ENCODE measurements around the gene PAXX. TPM values are rescaled to one million over a fixed set of nuclear protein-coding genes. Genes with fewer than 3 reads are reported as not detected.
A peak's percentile ranks its signal among the peaks of the same experiment; 100 is the strongest.
"Not testable (repeated sequence)": the region's sequence is repeated elsewhere in the genome, so short reads cannot be mapped to it uniquely, and the experiment has no call there.

PAXX gene
- total and polyA plus RNA-seq, 2 donors, result 9.3 to 55.4 TPM

- H3K4me1 ChIP-seq (ENCODE audit: insufficient read depth), result no peaks in the 10 kb centered on the region
- H3K27ac ChIP-seq (ENCODE audit: low read depth), result no peak within 1 kb of the TSS
- no peak within 1 kb of the TSS for H3K4me3 ChIP-seq (ENCODE audit: low read depth, low read length)
- DNase-seq (ENCODE audit: extremely low spot score), result no peak
- 64% methylated on average over 16 of the region's 16 CpGs for WGBS
- H3K36me3 ChIP-seq (ENCODE audit: insufficient read depth), result no peaks in the 10 kb centered on the region
Observed at GRCh38 chr9:137031904-137032640, 39.9 kb downstream of the PAXX start, which contains the start of gene FUT7. FUT7 (minus strand) TSS chr9:137032088; CDS start chr9:137031991, 97 bp downstream.

GRCh38 chr9:137032858-137033257, 40.6 kb downstream of the PAXX start:
- WGBS, result 80% methylated on average over 10 of the region's 10 CpGs
- no peaks in the 10 kb centered on the region for H3K36me3 ChIP-seq (ENCODE audit: insufficient read depth)
- no peaks in the 10 kb centered on the region for H3K4me1 ChIP-seq (ENCODE audit: insufficient read depth)
- DNase-seq (ENCODE audit: extremely low spot score), result no peak
- H3K27ac ChIP-seq (ENCODE audit: low read depth), result no peak overlapping the region
- H3K4me3 ChIP-seq (ENCODE audit: low read depth, low read length), result no peak overlapping the region

- H3K27ac ChIP-seq (ENCODE audit: low read depth); H3K4me3 ChIP-seq (ENCODE audit: low read depth, low read length); DNase-seq (ENCODE audit: extremely low spot score); H3K4me1 ChIP-seq (ENCODE audit: insufficient read depth); H3K36me3 ChIP-seq (ENCODE audit: insufficient read depth): not testable (repeated sequence)
- WGBS, result 92% methylated on average over 5 of the region's 5 CpGs
Observed at GRCh38 chr9:137033481-137033880, 41.3 kb downstream of the PAXX start.

GRCh38 chr9:137034039-137034708, 42.0 kb downstream of the PAXX start:
- DNase-seq (ENCODE audit: extremely low spot score), result no peak
- H3K4me3 ChIP-seq (ENCODE audit: low read depth, low read length), result no peak overlapping the region
- WGBS, result 50% methylated on average over 15 of the region's 15 CpGs

GRCh38 chr9:137034709-137035506, 42.7 kb downstream of the PAXX start:
- WGBS, result 19% methylated on average over 24 of the region's 24 CpGs
- peak; percentile 61 for DNase-seq (ENCODE audit: extremely low spot score)
- no peaks in the 10 kb centered on the region for H3K36me3 ChIP-seq (ENCODE audit: insufficient read depth)
- no peaks in the 10 kb centered on the region for H3K4me1 ChIP-seq (ENCODE audit: insufficient read depth)
- H3K4me3 ChIP-seq (ENCODE audit: low read depth, low read length), result no peak overlapping the region
- no peak overlapping the region for H3K27ac ChIP-seq (ENCODE audit: low read depth)

More at GRCh38 chr9:137034039-137034708, 42.0 kb downstream of the PAXX start:
- Histone ChIP-seq H3K36me3 (ENCODE audit: insufficient read depth) (no peaks in the 10 kb centered on the region), H3K4me1 (ENCODE audit: insufficient read depth) (no peaks in the 10 kb centered on the region), H3K27ac (ENCODE audit: low read depth) (no peak overlapping the region)

DNA sequence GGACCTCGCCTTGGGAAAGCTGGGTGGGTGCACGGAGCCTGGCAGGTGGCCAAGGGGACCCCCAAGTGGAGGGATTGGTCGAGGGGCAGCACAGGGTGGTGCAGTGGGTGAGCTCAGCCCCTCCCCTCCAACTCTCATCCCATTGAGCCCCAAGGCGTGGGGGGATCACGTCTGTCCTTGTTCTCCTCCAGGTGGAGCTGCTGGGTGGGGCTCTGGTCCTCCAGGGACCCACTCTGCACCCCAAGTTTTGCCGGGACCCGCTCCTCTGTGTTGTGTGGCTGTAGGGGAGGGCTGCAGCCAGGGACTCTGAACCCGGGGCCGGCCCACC, 43.2 kb downstream of the PAXX start:
- H3K36me3 ChIP-seq (ENCODE audit: insufficient read depth), result no peaks in the 10 kb centered on the region
- 25% methylated on average over 9 of the region's 9 CpGs for WGBS
- H3K4me1 ChIP-seq (ENCODE audit: insufficient read depth), result no peaks in the 10 kb centered on the region
- DNase-seq (ENCODE audit: extremely low spot score), result no peak
- no peak overlapping the region for H3K4me3 ChIP-seq (ENCODE audit: low read depth, low read length)
- no peak overlapping the region for H3K27ac ChIP-seq (ENCODE audit: low read depth)

GRCh38 chr9:137035937-137036336, 43.7 kb downstream of the PAXX start:
- WGBS, result 75% methylated on average over 8 of the region's 8 CpGs
- Histone ChIP-seq H3K27ac (ENCODE audit: low read depth) (no peak overlapping the region), H3K36me3 (ENCODE audit: insufficient read depth) (no peaks in the 10 kb centered on the region), H3K4me1 (ENCODE audit: insufficient read depth) (no peaks in the 10 kb centered on the region), H3K4me3 (ENCODE audit: low read depth, low read length) (no peak overlapping the region)
- DNase-seq (ENCODE audit: extremely low spot score), result no peak

DNA sequence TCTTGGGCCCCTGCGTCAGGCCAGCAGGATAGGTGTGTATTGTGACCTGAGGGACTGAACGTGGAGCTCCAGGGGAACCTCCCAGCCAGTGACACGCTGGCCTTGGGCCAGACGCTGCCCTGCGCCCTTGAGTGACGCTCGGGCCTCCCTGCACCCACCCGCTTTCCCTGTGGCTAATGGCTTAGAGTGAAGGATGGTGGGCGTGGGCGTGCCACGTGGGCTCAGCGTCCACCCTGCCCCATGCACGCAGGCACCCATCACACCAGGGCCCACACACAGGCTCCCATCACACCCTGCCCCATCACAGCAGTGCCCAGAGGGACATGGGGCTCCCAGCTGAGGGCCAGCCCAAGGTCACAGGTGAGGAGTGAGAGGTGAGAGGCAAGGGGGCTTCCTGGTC, 44.8 kb downstream of the PAXX start:
- no peak overlapping the region for H3K4me3 ChIP-seq (ENCODE audit: low read depth, low read length)
- no peaks in the 10 kb centered on the region for H3K36me3 ChIP-seq (ENCODE audit: insufficient read depth)
- no peak for DNase-seq (ENCODE audit: extremely low spot score)
- no peak overlapping the region for H3K27ac ChIP-seq (ENCODE audit: low read depth)
- 77% methylated on average over 13 of the region's 13 CpGs for WGBS
- H3K4me1 ChIP-seq (ENCODE audit: insufficient read depth), result no peaks in the 10 kb centered on the region

GRCh38 chr9:137037483-137037882, 45.3 kb downstream of the PAXX start:
- 88% methylated on average over 10 of the region's 10 CpGs for WGBS
- no peaks in the 10 kb centered on the region for H3K36me3 ChIP-seq (ENCODE audit: insufficient read depth)
- H3K4me3 ChIP-seq (ENCODE audit: low read depth, low read length), result no peak overlapping the region
- DNase-seq (ENCODE audit: extremely low spot score), result no peak
- H3K27ac ChIP-seq (ENCODE audit: low read depth), result no peak overlapping the region
- H3K4me1 ChIP-seq (ENCODE audit: insufficient read depth), result no peaks in the 10 kb centered on the region

GRCh38 chr9:137038916-137039315, 46.7 kb downstream of the PAXX start:
- Histone ChIP-seq H3K4me1 (ENCODE audit: insufficient read depth) (no peaks in the 10 kb centered on the region), H3K27ac (ENCODE audit: low read depth) (no peak overlapping the region), H3K4me3 (ENCODE audit: low read depth, low read length) (no peak overlapping the region), H3K36me3 (ENCODE audit: insufficient read depth) (no peaks in the 10 kb centered on the region)
- DNase-seq (ENCODE audit: extremely low spot score), result no peak
- WGBS, result 87% methylated on average over 9 of the region's 9 CpGs

GRCh38 chr9:137039611-137040366, 47.6 kb downstream of the PAXX start:
- no peak overlapping the region for H3K27ac ChIP-seq (ENCODE audit: low read depth)
- H3K36me3 ChIP-seq (ENCODE audit: insufficient read depth), result no peaks in the 10 kb centered on the region
- H3K4me3 ChIP-seq (ENCODE audit: low read depth, low read length), result no peak overlapping the region
- DNase-seq (ENCODE audit: extremely low spot score), result no peak
- 93% methylated on average over 32 of the region's 32 CpGs for WGBS
- H3K4me1 ChIP-seq (ENCODE audit: insufficient read depth), result no peaks in the 10 kb centered on the region

DNA sequence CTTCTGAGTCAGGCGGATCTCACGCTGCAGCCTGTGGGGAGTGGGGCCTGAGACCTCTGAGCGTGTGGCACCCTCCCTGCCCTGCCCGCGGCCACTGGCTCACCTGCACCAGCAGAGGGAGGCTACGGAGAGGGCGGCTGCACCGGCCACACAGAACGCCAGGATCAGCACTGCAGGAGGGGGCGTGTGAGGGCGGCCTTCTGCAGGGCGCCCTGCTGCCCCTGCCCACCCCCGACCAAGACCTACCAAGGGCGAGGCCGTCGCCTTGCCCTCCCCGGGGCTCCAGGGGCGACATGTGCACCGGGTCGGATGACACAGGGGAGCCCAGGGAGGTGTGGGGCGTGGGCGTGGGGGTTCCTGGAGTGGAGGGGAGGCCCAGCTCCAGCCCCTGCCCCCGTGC, 48.3 kb downstream of the PAXX start:
- Histone ChIP-seq H3K36me3 (ENCODE audit: insufficient read depth) (no peaks in the 10 kb centered on the region), H3K4me1 (ENCODE audit: insufficient read depth) (no peaks in the 10 kb centered on the region), H3K27ac (ENCODE audit: low read depth) (no peak overlapping the region), H3K4me3 (ENCODE audit: low read depth, low read length) (no peak overlapping the region)
- WGBS, result 84% methylated on average over 23 of the region's 23 CpGs
- DNase-seq (ENCODE audit: extremely low spot score), result no peak

GRCh38 chr9:137041124-137041523, 48.9 kb downstream of the PAXX start:
- no peak for DNase-seq (ENCODE audit: extremely low spot score)
- 65% methylated on average over 16 of the region's 16 CpGs for WGBS
- H3K27ac ChIP-seq (ENCODE audit: low read depth), result no peak overlapping the region
- no peaks in the 10 kb centered on the region for H3K4me1 ChIP-seq (ENCODE audit: insufficient read depth)
- no peaks in the 10 kb centered on the region for H3K36me3 ChIP-seq (ENCODE audit: insufficient read depth)
- no peak overlapping the region for H3K4me3 ChIP-seq (ENCODE audit: low read depth, low read length)
